K562 (cell line): Measurements from ENCODE around the gene ACOT7.

Experiments used
- CTCF ChIP-seq, 3 experiments: IDR thresholded peaks in 2 of 3; conservative IDR thresholded peaks in 1 of 3; 2 replicates each; pipeline ENCODE4 v1.5.1; 2011 to 2012; ENCODE audit warnings: low read length in 3 of 3, mild to moderate bottlenecking in 3 of 3, control low read depth in 2 of 3, improper control_type of control experiment in 1 of 3, inconsistent platforms in 1 of 3, low read depth in 1 of 3, mixed read lengths in 1 of 3, moderate library complexity in 1 of 3; ENCODE audit not compliant: insufficient read depth in 2 of 3
- DNMT1 ChIP-seq: fragments of 450-650 bp; IDR thresholded peaks from 2 replicates; pipeline ENCODE4 v1.6.1; 2016; ENCODE audit warnings: antibody characterized with exemption, mild to moderate bottlenecking
- E4F1 ChIP-seq: fragments of 250-450 bp; sonication (Bioruptor Pico); IDR thresholded peaks from 2 replicates; pipeline ENCODE4 v1.5.0; 2021; ENCODE audit warnings: mild to moderate bottlenecking, borderline replicate concordance
- ELF1 ChIP-seq: fragments of 200-800 bp; sonication (Bioruptor generic); IDR thresholded peaks from 2 replicates; pipeline ENCODE4 v1.6.1; 2016; ENCODE audit warnings: missing genetic modification characterization, missing compliant biosample characterization
- FOXM1 ChIP-seq, 2 experiments: fragments of 450-650 bp in 1 of 2; sonication (generic) in 1 of 2; formaldehyde crosslinking in 1 of 2; IDR thresholded peaks; 2 replicates each; pipeline versions ENCODE4 v1.6.1 to v1.9.0; 2017 to 2022; ENCODE audit warnings: low read depth in 2 of 2, mild to moderate bottlenecking in 2 of 2, missing genetic modification reagents in 1 of 2, moderate library complexity in 1 of 2
- GTF2B ChIP-seq: IDR thresholded peaks from 2 replicates; pipeline ENCODE4 v1.6.1; 2011; ENCODE audit not compliant: insufficient read length; ENCODE audit errors: extremely low read depth
- PREB ChIP-seq: sonication (generic); formaldehyde crosslinking; IDR thresholded peaks from 2 replicates; pipeline ENCODE4 v1.8.1; 2023; ENCODE audit warnings: mild to moderate bottlenecking, missing genetic modification reagents
- SAP30 ChIP-seq: fragments of 200-600 bp; sonication (generic); IDR thresholded peaks from 2 replicates; pipeline ENCODE4 v1.6.1; 2012; ENCODE audit warnings: borderline replicate concordance, low read depth, mild to moderate bottlenecking, moderate library complexity, low read length, control low read depth, inconsistent platforms; ENCODE audit not compliant: insufficient read depth, poor library complexity, severe bottlenecking
- ZNF174 ChIP-seq: fragments of 250-450 bp; sonication (Bioruptor Pico); IDR thresholded peaks from 2 replicates; pipeline ENCODE4 v1.4.0; 2020; ENCODE audit warnings: mild to moderate bottlenecking

- no peak for TF ChIP-seq ELF1 (tag)
- no peak for TF ChIP-seq SAP30
- TF ChIP-seq ZNF174: no peak
- TF ChIP-seq CTCF (IDR thresholded peaks at IDR 0.05 in 2 of 3, conservative IDR thresholded peaks at IDR 0.05 in 1 of 3; ENCODE audit: insufficient read depth in 2 of 3, low read depth in 1 of 3, low read length in 3 of 3): no peak
- no peak for TF ChIP-seq PREB (CRISPR knock-in tag)
- no peak for TF ChIP-seq FOXM1 (IDR thresholded peaks at IDR 0.05; ENCODE audit: low read depth)
- no peak for TF ChIP-seq FOXM1 (CRISPR knock-in tag; IDR thresholded peaks at IDR 0.05; ENCODE audit: low read depth)
- TF ChIP-seq E4F1 (CRISPR knock-in tag): no peak
- TF ChIP-seq GTF2B: no peak
- TF ChIP-seq DNMT1: no peak
These were observed 167.9 kb downstream of the ACOT7 start for GRCh38 chr1:6225651-6226050.
